Keratinocyte (primary cell): Measurements from ENCODE around the gene ARID1B. TPM values are rescaled to one million over a fixed set of nuclear protein-coding genes. Genes with fewer than 3 reads are reported as not detected.

Experiments
- DNase-seq: peaks from one replicate; pipeline ENCODE4 v3.0.0-alpha.2; 2011; ENCODE audit warnings: low read depth, missing footprints, low spot score
- FAIRE-seq: peaks from 2 replicates; lab custom pipeline; 2011; peaks lifted over from hg19 to GRCh38; lab: Jason Lieb, UNC
- H2AFZ ChIP-seq: 2 replicates; pipeline ENCODE4 v1.6.0; 2012; ENCODE audit warnings: low read length, control low read depth, inconsistent platforms; ENCODE audit not compliant: control insufficient read depth
- H3K27ac ChIP-seq: 2 replicates; pipeline ENCODE4 v1.5.1; 2011; ENCODE audit warnings: low read length; ENCODE audit not compliant: control insufficient read depth, insufficient read depth
- H3K27me3 ChIP-seq: 3 replicates; pipeline ENCODE4 v1.6.0; 2011; ENCODE audit warnings: low read length; ENCODE audit not compliant: control insufficient read depth, insufficient read depth; ENCODE audit errors: extremely low read depth
- H3K36me3 ChIP-seq, 2 experiments: 2 replicates in 1 of 2; 3 replicates in 1 of 2; pipeline ENCODE4 v1.5.1; 2011; ENCODE audit warnings: low read length in 2 of 2, mild to moderate bottlenecking in 1 of 2; ENCODE audit not compliant: control insufficient read depth in 2 of 2, insufficient read depth in 2 of 2; ENCODE audit errors: extremely low read depth in 1 of 2
- H3K4me1 ChIP-seq: 3 replicates; pipeline ENCODE4 v1.5.1; 2011; ENCODE audit warnings: low read length; ENCODE audit not compliant: control insufficient read depth, insufficient read depth; ENCODE audit errors: extremely low read depth
- H3K4me2 ChIP-seq: 3 replicates; pipeline ENCODE4 v1.6.0; 2011; ENCODE audit warnings: low read depth, low read length; ENCODE audit not compliant: control insufficient read depth, insufficient read depth; ENCODE audit errors: extremely low read depth
- H3K4me3 ChIP-seq, 3 experiments: fragments of 200-600 bp in 1 of 3; sonication (generic) in 1 of 3; 2 replicates in 2 of 3; 3 replicates in 1 of 3; pipeline ENCODE4 v1.5.1; 2011 to 2016; ENCODE audit warnings: low read length in 3 of 3, mild to moderate bottlenecking in 3 of 3, control low read depth in 2 of 3, inconsistent platforms in 1 of 3, low read depth in 1 of 3, mixed read lengths in 1 of 3, mixed run types in 1 of 3, moderate library complexity in 1 of 3; ENCODE audit not compliant: control insufficient read depth in 2 of 3, insufficient read depth in 2 of 3; ENCODE audit errors: extremely low read depth in 1 of 3
- H3K79me2 ChIP-seq: 2 replicates; pipeline ENCODE4 v1.6.0; 2012; ENCODE audit warnings: low read length; ENCODE audit not compliant: control insufficient read depth, insufficient read depth
- H3K9ac ChIP-seq: 3 replicates; pipeline ENCODE4 v1.6.0; 2011; ENCODE audit warnings: low read length; ENCODE audit not compliant: control insufficient read depth, insufficient read depth; ENCODE audit errors: extremely low read depth
- H3K9me1 ChIP-seq: 3 replicates; pipeline ENCODE4 v1.6.0; 2011; ENCODE audit warnings: low read length; ENCODE audit not compliant: control insufficient read depth, insufficient read depth; ENCODE audit errors: extremely low read depth
- H3K9me3 ChIP-seq: 2 replicates; pipeline ENCODE4 v1.5.1; 2012; ENCODE audit warnings: low read depth, low read length; ENCODE audit not compliant: control insufficient read depth
- H4K20me1 ChIP-seq: 3 replicates; pipeline ENCODE4 v1.6.0; 2011; ENCODE audit warnings: low read length; ENCODE audit not compliant: control insufficient read depth, insufficient read depth; ENCODE audit errors: extremely low read depth
- EZH2 ChIP-seq: IDR thresholded peaks from one replicate; pipeline ENCODE4 v1.6.1; 2012; ENCODE audit warnings: inconsistent platforms, mild to moderate bottlenecking, low read length, moderate library complexity
- dilution Hi-C: fragments of 300-500 bp; cut with MboI; formaldehyde crosslinking; loops from one replicate; pipeline ENCODE4 v1.7.0; 2020; ENCODE audit warnings: low sequenced_read_pairs; ENCODE audit not compliant: extremely low pct_ligation_motif_present
- polyA plus RNA-seq, 5 experiments: library from polyadenylated mRNA; depleted of rRNA in 3 of 5; stranded (reverse) in 3 of 5; stranded (forward) in 1 of 5; unstranded in 1 of 5; fragments of >200 nt; gene quantifications; 1 replicate in 1 of 5; 2 replicates in 3 of 5; 3 replicates in 1 of 5; pipeline versions ENCODE4 v1.2.1 to v1.2.3, GENCODE V29; 2011 to 2012; ENCODE audit warnings: missing spikeins in 2 of 5, low read depth in 1 of 5, low replicate concordance in 1 of 5
- TF ChIP-seq, protein P1 (sequence below), 3 experiments: IDR thresholded peaks in 1 of 3; conservative IDR thresholded peaks in 1 of 3; optimal IDR thresholded peaks in 1 of 3; 2 replicates in 2 of 3; 3 replicates in 1 of 3; pipeline versions ENCODE3 to v1.5.1; 2011; ENCODE audit warnings: low read length in 3 of 3, mild to moderate bottlenecking in 3 of 3, moderate library complexity in 2 of 3, control low read depth in 1 of 3, inconsistent platforms in 1 of 3; ENCODE audit not compliant: insufficient read depth in 2 of 3; ENCODE audit errors: extremely low read depth in 1 of 3

Gene ARID1B
- polyA plus RNA-seq, 1 donor (not counting 4 experiments of a cell fraction or from before 2014, with no cell fraction given), result 14.9 TPM

DNA sequence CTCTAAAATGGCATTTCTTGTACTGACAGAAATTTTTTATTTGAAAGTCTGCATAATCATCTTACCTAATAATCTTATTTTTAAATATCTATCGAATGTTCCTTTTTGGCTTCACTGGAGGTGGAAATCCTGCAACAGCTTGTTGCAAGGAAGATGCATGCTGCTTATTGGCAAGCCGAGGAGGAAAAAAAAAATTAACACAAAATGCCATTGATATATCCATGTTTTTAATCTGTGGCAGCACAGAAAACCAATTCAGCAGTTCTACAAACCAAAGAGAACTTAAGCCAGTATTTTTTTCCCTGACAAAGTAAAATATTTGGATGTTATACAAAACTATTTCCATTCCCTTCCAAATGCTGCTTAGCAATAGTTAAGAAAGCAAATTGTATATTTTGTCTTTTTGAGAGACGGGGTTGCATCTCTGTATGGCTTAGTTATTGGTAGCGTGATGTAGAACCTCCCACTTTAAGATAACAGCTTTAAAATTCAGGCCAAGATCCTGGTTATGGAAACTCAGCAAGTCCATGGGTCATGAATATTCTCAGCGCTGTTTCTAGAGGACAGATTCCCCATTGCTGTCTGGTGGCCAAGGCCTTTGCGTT lies 314.8 kb downstream of the ARID1B start:
- no peaks in the 10 kb centered on the region for H3K79me2 ChIP-seq
- H3K9me1 ChIP-seq, result no peaks in the 10 kb centered on the region
- H3K36me3 ChIP-seq, result peaks cover 0 to 1% of the 10 kb centered on the region in 2 experiments
- no peaks in the 10 kb centered on the region for H3K9me3 ChIP-seq
- no peak overlapping the region for H3K4me3 ChIP-seq
- no peak for FAIRE-seq
- DNase-seq, result no peak
- TF ChIP-seq, protein P1, sequence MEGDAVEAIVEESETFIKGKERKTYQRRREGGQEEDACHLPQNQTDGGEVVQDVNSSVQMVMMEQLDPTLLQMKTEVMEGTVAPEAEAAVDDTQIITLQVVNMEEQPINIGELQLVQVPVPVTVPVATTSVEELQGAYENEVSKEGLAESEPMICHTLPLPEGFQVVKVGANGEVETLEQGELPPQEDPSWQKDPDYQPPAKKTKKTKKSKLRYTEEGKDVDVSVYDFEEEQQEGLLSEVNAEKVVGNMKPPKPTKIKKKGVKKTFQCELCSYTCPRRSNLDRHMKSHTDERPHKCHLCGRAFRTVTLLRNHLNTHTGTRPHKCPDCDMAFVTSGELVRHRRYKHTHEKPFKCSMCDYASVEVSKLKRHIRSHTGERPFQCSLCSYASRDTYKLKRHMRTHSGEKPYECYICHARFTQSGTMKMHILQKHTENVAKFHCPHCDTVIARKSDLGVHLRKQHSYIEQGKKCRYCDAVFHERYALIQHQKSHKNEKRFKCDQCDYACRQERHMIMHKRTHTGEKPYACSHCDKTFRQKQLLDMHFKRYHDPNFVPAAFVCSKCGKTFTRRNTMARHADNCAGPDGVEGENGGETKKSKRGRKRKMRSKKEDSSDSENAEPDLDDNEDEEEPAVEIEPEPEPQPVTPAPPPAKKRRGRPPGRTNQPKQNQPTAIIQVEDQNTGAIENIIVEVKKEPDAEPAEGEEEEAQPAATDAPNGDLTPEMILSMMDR (optimal IDR thresholded peaks at IDR 0.05 in 1 of 3, IDR thresholded peaks at IDR 0.05 in 1 of 3, conservative IDR thresholded peaks at IDR 0.05 in 1 of 3; ENCODE audit: extremely low read depth in 1 of 3, insufficient read depth in 2 of 3, low read length in 3 of 3), result no peak
- TF ChIP-seq EZH2, result no peak
- no peak overlapping the region for H2AFZ ChIP-seq
- H3K4me2 ChIP-seq, result no peak overlapping the region
- H4K20me1 ChIP-seq, result no peaks in the 10 kb centered on the region
- H3K9ac ChIP-seq, result no peak overlapping the region
- H3K4me1 ChIP-seq, result no peaks in the 10 kb centered on the region
- H3K27ac ChIP-seq, result no peak overlapping the region
- H3K27me3 ChIP-seq, result no peaks in the 10 kb centered on the region
- dilution Hi-C loops, result no loop called here

DNA sequence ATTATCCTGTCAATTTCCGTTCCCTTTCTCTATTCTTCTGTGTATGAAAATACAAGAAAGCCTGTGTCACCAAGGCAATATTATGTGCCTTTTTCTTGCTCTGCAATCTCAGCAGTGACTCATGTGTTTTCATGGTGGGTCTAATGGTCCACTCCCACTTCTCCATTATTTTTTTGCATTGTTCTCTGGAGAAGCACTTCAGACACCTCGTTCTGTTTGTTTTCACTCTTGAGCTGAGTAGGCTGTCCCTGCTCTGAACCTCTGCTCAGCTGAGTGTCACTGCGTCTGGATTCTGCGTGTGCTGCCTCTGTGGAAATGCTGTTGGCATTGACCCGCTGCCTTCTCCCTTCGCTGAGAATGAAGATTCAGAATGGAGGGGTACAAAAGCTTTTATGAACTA lies 315.6 kb downstream of the ARID1B start:
- H3K27me3 ChIP-seq, result no peaks in the 10 kb centered on the region
- no peak overlapping the region for H3K4me3 ChIP-seq
- H3K9me3 ChIP-seq, result no peaks in the 10 kb centered on the region
- H3K4me1 ChIP-seq, result no peaks in the 10 kb centered on the region
- H4K20me1 ChIP-seq, result no peaks in the 10 kb centered on the region
- no peaks in the 10 kb centered on the region for H3K9me1 ChIP-seq
- dilution Hi-C loops, result no loop called here
- H3K27ac ChIP-seq, result no peak overlapping the region
- DNase-seq (no peak), FAIRE-seq (no peak)
- no peak overlapping the region for H3K4me2 ChIP-seq
- H3K36me3 ChIP-seq, result peaks cover 0 to 1% of the 10 kb centered on the region in 2 experiments
- no peak for TF ChIP-seq EZH2
- TF ChIP-seq, protein P1 (optimal IDR thresholded peaks at IDR 0.05 in 1 of 3, IDR thresholded peaks at IDR 0.05 in 1 of 3, conservative IDR thresholded peaks at IDR 0.05 in 1 of 3; ENCODE audit: extremely low read depth in 1 of 3, insufficient read depth in 2 of 3, low read length in 3 of 3), result no peak
- H2AFZ ChIP-seq, result no peak overlapping the region
- H3K79me2 ChIP-seq, result no peaks in the 10 kb centered on the region
- H3K9ac ChIP-seq, result no peak overlapping the region
